SW 1271 (cell line): ENCODE measurements around the gene CD3E.

Source experiments
- DNase-seq, 2 experiments: peaks; one replicate each; lab custom pipeline; 2025; lab: John Stamatoyannopoulos, UW

Gene CD3E

GRCh38 chr11:118325283-118325682 is 20.8 kb downstream of the CD3E start:
- DNase-seq, result no peak

- DNase-seq, result no peak
These were observed 24.2 kb downstream of the CD3E start for GRCh38 chr11:118328745-118329144.

GRCh38 chr11:118334745-118335144 is 30.2 kb downstream of the CD3E start:
- DNase-seq, result no peak

- no peak for DNase-seq
These were observed 34.1 kb downstream of the CD3E start for GRCh38 chr11:118338637-118339061.

GRCh38 chr11:118339281-118339961 is 34.9 kb downstream of the CD3E start:
- no peak for DNase-seq

- DNase-seq, result no peak
These were observed 35.9 kb downstream of the CD3E start for GRCh38 chr11:118340449-118340848.

GRCh38 chr11:118341261-118341660 is 36.7 kb downstream of the CD3E start:
- no peak for DNase-seq

- DNase-seq, result no peak
These were observed 37.4 kb downstream of the CD3E start for GRCh38 chr11:118341815-118342489.

GRCh38 chr11:118342503-118343161 is 38.1 kb downstream of the CD3E start, which contains the start of gene CD3D:
Gene CD3D, minus strand, starts transcription at chr11:118342705. Its CDS starts 98 bp downstream, at chr11:118342607.
- DNase-seq, result no peak

GRCh38 chr11:118343248-118343647 is 38.7 kb downstream of the CD3E start:
- DNase-seq, result no peak

- DNase-seq, result no peak
These were observed 39.5 kb downstream of the CD3E start, which contains the start of gene CD3G for GRCh38 chr11:118343981-118344515. Gene CD3G, plus strand, starts transcription at chr11:118344344. Its CDS starts 80 bp downstream, at chr11:118344424.

GRCh38 chr11:118349475-118349874 is 44.9 kb downstream of the CD3E start:
- no peak for DNase-seq

GRCh38 chr11:118353084-118353710 is 48.7 kb downstream of the CD3E start:
- peak in 1 of 2 experiments; percentile 9 for DNase-seq

- DNase-seq, result no peak
These were observed 53.5 kb downstream of the CD3E start for GRCh38 chr11:118358071-118358470.

GRCh38 chr11:118359295-118359958 is 54.9 kb downstream of the CD3E start, which contains the start of gene UBE4A:
Gene UBE4A, plus strand, starts transcription at chr11:118359600. Its CDS starts 5,481 bp downstream, at chr11:118365081.
- peak; percentile 56 to 77 for DNase-seq

GRCh38 chr11:118364956-118365615 is 60.6 kb downstream of the CD3E start:
- no peak for DNase-seq
